HepG2 (cell line): ENCODE results near the gene ZDHHC11. TPM values are rescaled to one million over a fixed set of nuclear protein-coding genes. Genes with fewer than 3 reads are reported as not detected.
A peak's percentile ranks its signal among the peaks of the same experiment; 100 is the strongest.
"Not testable (repeated sequence)": the region's sequence is repeated elsewhere in the genome, so short reads cannot be mapped to it uniquely, and the experiment has no call there.

ENCODE experiments used
- ATAC-seq: fragments of 200-7000 bp; cut with Tn5 transposase; 3 replicates; pipeline ENCODE4 v1.9.1; 2020; ENCODE audit warnings: mild to moderate bottlenecking, moderate library complexity
- BruUV-seq: library from RNA; stranded (reverse); fragments of 400-500 nt; replicated peaks from 2 replicates; lab custom pipeline; 2021; lab: Mats Ljungman, UMichigan
- CTCF ChIA-PET: fragments of 300-600 bp; formaldehyde crosslinking; extraction: SDS; loops from one replicate; lab custom pipeline; 2021; ENCODE audit warnings: low total read pairs, inconsistent platforms, low intra/inter-chr PET ratio; lab: Yijun Ruan, JAX
- POLR2A ChIA-PET: fragments of 350-600 bp; sonication (Branson Sonifier 250); formaldehyde crosslinking; loops from one replicate; lab custom pipeline; 2020; ENCODE audit warnings: antibody characterized with exemption, inconsistent platforms; lab: Yijun Ruan, JAX
- DNase-seq: peaks from one replicate; pipeline ENCODE4 v3.0.0-alpha.2; 2015; ENCODE audit warnings: low spot score
- FAIRE-seq: peaks from 3 replicates; lab custom pipeline; 2011; peaks lifted over from hg19 to GRCh38; lab: Jason Lieb, UNC
- H2AFZ ChIP-seq: one replicate; pipeline ENCODE4 v1.6.1; 2011; ENCODE audit warnings: low read length, inconsistent platforms
- H3K27ac ChIP-seq: fragments of 300-600 bp; 3 replicates; pipeline ENCODE4 v1.8.0; 2011; ENCODE audit warnings: mixed run types, mild to moderate bottlenecking, mixed read lengths, low read length, inconsistent platforms; ENCODE audit not compliant: insufficient read depth; ENCODE audit errors: extremely low read length
- H3K27me3 ChIP-seq, 2 experiments: fragments of 200-600 bp in 1 of 2; 2 replicates in 1 of 2; 3 replicates in 1 of 2; pipeline versions ENCODE4 v1.6.0 to v1.8.0; 2011; ENCODE audit warnings: low read length in 2 of 2, mild to moderate bottlenecking in 2 of 2, moderate library complexity in 2 of 2, inconsistent platforms in 1 of 2; ENCODE audit not compliant: insufficient read depth in 2 of 2, control insufficient read depth in 1 of 2
- H3K36me3 ChIP-seq, 2 experiments: fragments of 200-600 bp in 1 of 2; replicated peaks in 1 of 2; 2 replicates in 1 of 2; 3 replicates in 1 of 2; pipeline versions ENCODE4 v1.5.1 to v1.8.0; 2011; ENCODE audit warnings: low read length in 2 of 2, inconsistent platforms in 1 of 2; ENCODE audit not compliant: insufficient read depth in 2 of 2, control insufficient read depth in 1 of 2
- H3K4me1 ChIP-seq: 2 replicates; pipeline ENCODE4 v1.5.1; 2012; ENCODE audit warnings: low read length, inconsistent platforms; ENCODE audit not compliant: insufficient read depth
- H3K4me2 ChIP-seq: 2 replicates; pipeline ENCODE4 v1.6.0; 2011; ENCODE audit warnings: low read depth, low read length, inconsistent platforms
- H3K4me3 ChIP-seq, 3 experiments: fragments of 200-600 bp in 1 of 3; sonication (generic), shearing (Covaris generic) in 1 of 3; replicated peaks in 1 of 3; 2 replicates each; pipeline ENCODE4 v1.5.1; 2011 to 2016; ENCODE audit warnings: low read length in 3 of 3, inconsistent platforms in 2 of 3, low read depth in 2 of 3, mild to moderate bottlenecking in 2 of 3, control low read depth in 1 of 3, mixed read lengths in 1 of 3; ENCODE audit not compliant: insufficient read depth in 1 of 3
- H3K79me2 ChIP-seq: one replicate; pipeline ENCODE4 v1.6.1; 2011; ENCODE audit warnings: low read length, inconsistent platforms; ENCODE audit not compliant: insufficient read depth
- H3K9ac ChIP-seq: 2 replicates; pipeline ENCODE4 v1.6.0; 2011; ENCODE audit warnings: mild to moderate bottlenecking, low read depth, low read length, inconsistent platforms; ENCODE audit not compliant: insufficient read depth
- H3K9me3 ChIP-seq: 2 replicates; pipeline ENCODE4 v1.5.1; 2012; ENCODE audit warnings: mild to moderate bottlenecking, low read length
- H4K20me1 ChIP-seq: 2 replicates; pipeline ENCODE4 v1.6.0; 2011; ENCODE audit warnings: inconsistent platforms, mild to moderate bottlenecking, low read length, moderate library complexity; ENCODE audit not compliant: insufficient read depth
- TEAD3 ChIP-seq: optimal IDR thresholded peaks from 2 replicates; pipeline ENCODE3; 2016; ENCODE audit warnings: borderline replicate concordance
- WGBS: methylation state at CpG from one replicate; pipeline ENCODE4 v1.1.6; 2017; ENCODE audit warnings: low lambda C conversion rate; 5-methylcytosine and 5-hydroxymethylcytosine counted together
- in situ Hi-C: cut with HindIII; loops from 2 replicates; pipeline ENCODE4 v1.10.0; 2017; ENCODE audit warnings: low pct_unique_long_range_greater_than_20kb; ENCODE audit not compliant: extremely low pct_ligation_motif_present
- intact Hi-C: fragments of 100-400 bp; cut with micrococcal nuclease; formaldehyde crosslinking; loops from one replicate; pipeline ENCODE4 v1.10.0; 2022; ENCODE audit not compliant: unreplicated experiment
- polyA plus RNA-seq, 8 experiments: library from polyadenylated mRNA; depleted of rRNA in 3 of 8; stranded (reverse) in 7 of 8; unstranded in 1 of 8; fragments of >200 nt; fragmentation: Illumina TruSeq in 4 of 8; extraction: Trizol in 4 of 8; gene quantifications; 2 replicates each; pipeline versions ENCODE4 v1.2.1 to v1.2.3, GENCODE V29; 2011 to 2016; ENCODE audit warnings: low read depth in 4 of 8, missing spikeins in 1 of 8, mixed read lengths in 1 of 8; ENCODE audit not compliant: insufficient read depth in 1 of 8
- total RNA-seq, 5 experiments: library from RNA; depleted of rRNA; stranded (reverse); fragments of >200 nt; fragmentation: Illumina TruSeq; extraction: Trizol; gene quantifications; 2 replicates each; pipeline ENCODE4 v1.2.3, GENCODE V29; 2016; ENCODE audit warnings: low read depth in 1 of 5

Gene ZDHHC11
- total and polyA plus RNA-seq, 2 of the 13 experiments (the other 11 are each of a cell fraction or from before 2014, with no cell fraction given): 2.1 to 4.0 TPM

- ATAC-seq: peak; percentile 61
- H2AFZ ChIP-seq, POLR2A ChIA-PET, BruUV-seq, H4K20me1 ChIP-seq, DNase-seq, H3K79me2 ChIP-seq, intact Hi-C loops, in situ Hi-C loops, H3K9me3 ChIP-seq, H3K4me1 ChIP-seq, CTCF ChIA-PET, H3K36me3 ChIP-seq, H3K9ac ChIP-seq, H3K27ac ChIP-seq, H3K4me2 ChIP-seq, H3K27me3 ChIP-seq, H3K4me3 ChIP-seq: not testable (repeated sequence)
- peak; percentile 32 for TF ChIP-seq TEAD3 (CRISPR knock-in tag)
- FAIRE-seq: peak; percentile 30
- 25% methylated on average over 4 of the region's 7 CpGs for WGBS
Measured at GRCh38 chr5:835933-836612, 14.7 kb downstream of the ZDHHC11 start.

- H3K9ac ChIP-seq, intact Hi-C loops, H4K20me1 ChIP-seq, CTCF ChIA-PET, H3K4me2 ChIP-seq, H3K79me2 ChIP-seq, POLR2A ChIA-PET, FAIRE-seq, H3K27ac ChIP-seq, ATAC-seq, H3K27me3 ChIP-seq, H3K36me3 ChIP-seq, H3K4me3 ChIP-seq, BruUV-seq, H3K4me1 ChIP-seq, in situ Hi-C loops, H3K9me3 ChIP-seq, H2AFZ ChIP-seq, DNase-seq: not testable (repeated sequence)
- WGBS: 32% methylated on average over 2 of the region's 2 CpGs
Measured at GRCh38 chr5:834013-834412, 16.8 kb downstream of the ZDHHC11 start.

GRCh38 chr5:828194-828593, 22.6 kb downstream of the ZDHHC11 start:
- H3K9ac ChIP-seq, H3K27me3 ChIP-seq, H3K4me2 ChIP-seq, H3K9me3 ChIP-seq, H3K4me1 ChIP-seq, POLR2A ChIA-PET, intact Hi-C loops, H3K27ac ChIP-seq, H4K20me1 ChIP-seq, H3K79me2 ChIP-seq, FAIRE-seq, H3K36me3 ChIP-seq, H2AFZ ChIP-seq, DNase-seq, BruUV-seq, ATAC-seq, in situ Hi-C loops, CTCF ChIA-PET, H3K4me3 ChIP-seq: not testable (repeated sequence)
- WGBS: 76% methylated on average over 18 of the region's 19 CpGs
